Tibial nerve (tissue), 4 donors: ENCODE measurements around the gene ROPN1L. TPM values are rescaled to one million over a fixed set of nuclear protein-coding genes. Genes with fewer than 3 reads are reported as not detected.

Experiments used
- DNase-seq, 2 donors: peaks; one replicate each; pipeline ENCODE4 v3.0.0-alpha.2; 2019; ENCODE audit warnings: low spot score in 2 of 2
- H3K27ac ChIP-seq, 4 donors: fragments of 200-600 bp; sonication (generic) in 3 of 4; one replicate each; pipeline ENCODE4 v1.5.1; 2017 to 2019; ENCODE audit warnings: mild to moderate bottlenecking in 1 of 4
- H3K27me3 ChIP-seq, 2 donors: fragments of 200-600 bp; sonication (generic) in 1 of 2; one replicate each; pipeline versions ENCODE4 v1.5.1 to v1.6.0; 2017 to 2019
- H3K36me3 ChIP-seq, 3 donors: fragments of 200-600 bp; sonication (generic); one replicate each; pipeline ENCODE4 v1.5.1; 2018 to 2019
- H3K4me1 ChIP-seq, 4 donors: fragments of 200-600 bp; sonication (generic) in 3 of 4; one replicate each; pipeline ENCODE4 v1.5.1; 2017 to 2019
- H3K4me3 ChIP-seq, 4 donors: fragments of 200-600 bp; sonication (generic) in 3 of 4; one replicate each; pipeline ENCODE4 v1.5.1; 2017 to 2019; ENCODE audit warnings: mild to moderate bottlenecking in 1 of 4, moderate library complexity in 1 of 4
- H3K9me3 ChIP-seq, 4 donors: fragments of 200-600 bp; sonication (generic) in 3 of 4; one replicate each; pipeline ENCODE4 v1.5.1; 2017 to 2019
- CTCF ChIP-seq, 5 experiments: fragments of 200-600 bp in 3 of 5; fragments of 450-650 bp in 2 of 5; sonication (generic) in 3 of 5; IDR thresholded peaks; one replicate each; pipeline ENCODE4 v1.5.1; 2016 to 2019; ENCODE audit warnings: antibody characterized with exemption in 5 of 5, mild to moderate bottlenecking in 3 of 5, moderate library complexity in 2 of 5
- EP300 ChIP-seq, 2 donors: sonication (generic); formaldehyde crosslinking; IDR thresholded peaks; one replicate each; pipeline ENCODE4 v1.6.1; 2017; ENCODE audit warnings: antibody characterized with exemption in 2 of 2, mild to moderate bottlenecking in 1 of 2
- POLR2A ChIP-seq, 2 donors: fragments of 450-650 bp; IDR thresholded peaks; one replicate each; pipeline ENCODE4 v1.6.1; 2017; ENCODE audit warnings: antibody characterized with exemption in 2 of 2, mild to moderate bottlenecking in 2 of 2, moderate library complexity in 2 of 2
- WGBS, 2 donors: methylation state at CpG; one replicate each; pipeline ENCODE4 v1.1.5; 2018; 5-methylcytosine and 5-hydroxymethylcytosine counted together
- total RNA-seq, 4 donors: library from RNA; depleted of rRNA; stranded (reverse); fragments of >200 nt; gene quantifications; one replicate each; pipeline ENCODE4 v1.1.0, GENCODE V29; 2016

ROPN1L gene
- total RNA-seq, 4 donors from 2014 or later: 0.98 TPM; not detected in 3

DNA sequence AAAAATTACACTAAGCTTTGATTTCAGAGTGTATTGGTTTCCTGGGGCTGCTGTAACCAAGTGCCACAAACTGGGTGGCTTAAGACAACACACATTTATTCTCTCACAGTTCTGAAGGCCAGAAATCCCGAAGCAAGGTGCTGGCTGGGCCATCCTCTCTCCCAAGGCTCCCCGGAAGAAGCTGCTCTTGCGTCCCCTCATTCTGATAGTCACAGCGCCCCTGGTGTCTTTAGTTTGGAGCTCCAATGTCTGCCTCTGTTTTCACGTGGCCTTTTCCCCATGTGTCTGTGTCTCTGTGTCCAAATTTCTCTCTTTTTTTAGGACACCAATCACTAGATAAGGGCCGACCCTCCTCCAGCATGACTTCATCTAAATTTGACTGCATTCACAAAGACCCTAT lies 56.7 kb downstream of the ROPN1L start:
- Histone ChIP-seq H3K4me3 (no peak overlapping the region), H3K27me3 (no peaks in the 10 kb centered on the region), H3K4me1 (no peaks in the 10 kb centered on the region), H3K27ac (no peak overlapping the region), H3K36me3 (no peaks in the 10 kb centered on the region), H3K9me3 (peaks cover 0 to 15% (median 0%) of the 10 kb centered on the region in 4 donors)
- 59 to 70% methylated on average over 6 of the region's 6 CpGs for WGBS, 2 donors
- DNase-seq: no peak
- TF ChIP-seq CTCF (IDR thresholded peaks at IDR 0.05) (no peak), EP300 (IDR thresholded peaks at IDR 0.05) (no peak), POLR2A (IDR thresholded peaks at IDR 0.05) (no peak)

GRCh38 chr5:10499066-10499465 lies 57.4 kb downstream of the ROPN1L start:
- no peaks in the 10 kb centered on the region for H3K36me3 ChIP-seq
- H3K27ac ChIP-seq: no peak overlapping the region
- no peaks in the 10 kb centered on the region for H3K27me3 ChIP-seq
- H3K9me3 ChIP-seq: peaks cover 0 to 11% (median 0%) of the 10 kb centered on the region in 4 donors
- 88 to 94% methylated on average over 9 of the region's 9 CpGs for WGBS, 2 donors
- TF ChIP-seq CTCF (IDR thresholded peaks at IDR 0.05): no peak
- no peak for TF ChIP-seq POLR2A (IDR thresholded peaks at IDR 0.05)
- no peak for TF ChIP-seq EP300 (IDR thresholded peaks at IDR 0.05)
- no peaks in the 10 kb centered on the region for H3K4me1 ChIP-seq
- no peak for DNase-seq
- H3K4me3 ChIP-seq: no peak overlapping the region

- no peak for DNase-seq
- no peak overlapping the region for H3K4me3 ChIP-seq
- no peaks in the 10 kb centered on the region for H3K4me1 ChIP-seq
- H3K27ac ChIP-seq: no peak overlapping the region
- H3K27me3 ChIP-seq: no peaks in the 10 kb centered on the region
- TF ChIP-seq CTCF (IDR thresholded peaks at IDR 0.05): no peak
- TF ChIP-seq EP300 (IDR thresholded peaks at IDR 0.05): no peak
- no peak for TF ChIP-seq POLR2A (IDR thresholded peaks at IDR 0.05)
- peaks cover 0 to 4% (median 0%) of the 10 kb centered on the region in 4 donors for H3K9me3 ChIP-seq
- no peaks in the 10 kb centered on the region for H3K36me3 ChIP-seq
- 83 to 89% methylated on average over 2 of the region's 2 CpGs for WGBS, 2 donors
Measured at GRCh38 chr5:10499776-10500175, 58.1 kb downstream of the ROPN1L start.

DNA sequence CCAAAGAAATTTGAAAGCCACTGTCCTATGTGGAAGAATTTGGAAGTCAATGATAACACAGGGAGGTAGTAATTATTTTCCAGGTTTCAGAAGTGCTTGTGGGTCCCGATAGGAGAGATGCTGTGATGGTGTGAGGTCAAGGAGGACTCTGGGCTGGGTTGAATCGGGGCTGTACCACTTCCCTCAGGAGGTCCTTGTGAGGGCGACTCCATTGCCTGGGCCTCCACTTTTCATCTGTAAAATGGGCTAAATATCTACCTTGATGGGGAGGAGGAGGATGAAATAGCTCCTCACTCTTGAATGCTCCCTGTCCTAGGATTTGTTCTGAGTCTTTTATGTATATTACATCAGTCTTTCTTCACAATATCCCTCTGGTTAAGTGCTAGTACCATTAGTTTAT lies 59.0 kb downstream of the ROPN1L start:
- WGBS, 2 donors: 92 to 93% methylated on average over 3 of the region's 3 CpGs
- TF ChIP-seq CTCF (IDR thresholded peaks at IDR 0.05) (no peak), EP300 (IDR thresholded peaks at IDR 0.05) (no peak), POLR2A (IDR thresholded peaks at IDR 0.05) (no peak)

GRCh38 chr5:10501554-10502075 lies 59.9 kb downstream of the ROPN1L start:
- Histone ChIP-seq H3K4me3 (no peak overlapping the region), H3K9me3 (no peaks in the 10 kb centered on the region), H3K36me3 (no peaks in the 10 kb centered on the region), H3K4me1 (no peaks in the 10 kb centered on the region), H3K27ac (no peak overlapping the region), H3K27me3 (no peaks in the 10 kb centered on the region)
- 64 to 66% methylated on average over 9 of the region's 9 CpGs for whole genome bisulfite sequencing, 2 donors
- DNase-seq: no peak
- no peak for TF ChIP-seq CTCF (IDR thresholded peaks at IDR 0.05)
- no peak for TF ChIP-seq EP300 (IDR thresholded peaks at IDR 0.05)
- no peak for TF ChIP-seq POLR2A (IDR thresholded peaks at IDR 0.05)

More for the DNA sequence above, 59.0 kb downstream of the ROPN1L start:
- no peak for DNase-seq
- Histone ChIP-seq H3K27ac (no peak overlapping the region), H3K27me3 (no peaks in the 10 kb centered on the region), H3K36me3 (no peaks in the 10 kb centered on the region), H3K4me3 (no peak overlapping the region), H3K4me1 (no peaks in the 10 kb centered on the region), H3K9me3 (no peaks in the 10 kb centered on the region)
